Activated CD8-positive, alpha-beta T cell treated with anti-CD3 and anti-CD28 coated beads for 36 hours (primary cell): Measurements from ENCODE around the gene TBXAS1. TPM values are rescaled to one million over a fixed set of nuclear protein-coding genes. Genes with fewer than 3 reads are reported as not detected.

ENCODE experiments used
- ATAC-seq: fragments of 200-7000 bp; cut with Tn5 transposase; one replicate; pipeline ENCODE4 v1.10.0; 2021; ENCODE audit warnings: mild to moderate bottlenecking, moderate library complexity
- CTCF ChIA-PET: fragments of 350-600 bp; sonication (Branson Sonifier 250); formaldehyde crosslinking; loops from one replicate; lab custom pipeline; 2021; ENCODE audit warnings: antibody characterized with exemption; lab: Charles Lee
- POLR2A ChIA-PET: fragments of 350-600 bp; sonication (Branson Sonifier 250); formaldehyde crosslinking; loops from one replicate; lab custom pipeline; 2021; ENCODE audit warnings: antibody characterized with exemption; lab: Charles Lee
- DNase-seq: peaks from one replicate; pipeline ENCODE4 v3.0.0-alpha.2; 2020
- H3K27ac Mint-ChIP-seq: one replicate; pipeline ENCODE4 v1.8.0; 2021; ENCODE audit warnings: mild to moderate bottlenecking, mixed read lengths
- H3K27me3 Mint-ChIP-seq: one replicate; pipeline ENCODE4 v1.8.0; 2021; ENCODE audit warnings: mixed read lengths
- H3K36me3 Mint-ChIP-seq: one replicate; pipeline ENCODE4 v1.8.0; 2021; ENCODE audit warnings: low read depth, mixed read lengths
- H3K4me1 Mint-ChIP-seq: one replicate; pipeline ENCODE4 v1.8.0; 2021; ENCODE audit warnings: low read depth, mixed read lengths
- H3K4me3 Mint-ChIP-seq: one replicate; pipeline ENCODE4 v1.8.0; 2021; ENCODE audit warnings: mild to moderate bottlenecking, moderate library complexity, mixed read lengths
- H3K9me3 Mint-ChIP-seq: one replicate; pipeline ENCODE4 v1.8.0; 2021; ENCODE audit warnings: mixed read lengths
- CTCF ChIP-seq: fragments of 200-600 bp; IDR thresholded peaks from one replicate; pipeline ENCODE4 v1.8.0; 2022; ENCODE audit warnings: antibody characterized with exemption, mild to moderate bottlenecking
- intact Hi-C: fragments of 100-400 bp; cut with micrococcal nuclease; formaldehyde crosslinking; loops from one replicate; pipeline ENCODE4 v1.10.0; 2022
- total RNA-seq, 2 experiments: library from RNA; stranded (reverse); gene quantifications; one replicate each; pipeline ENCODE4 v1.2.3, GENCODE V29; 2021

The TBXAS1 gene
- total RNA-seq, 2 experiments from 2014 or later, result 1.5 to 2.1 TPM

DNA sequence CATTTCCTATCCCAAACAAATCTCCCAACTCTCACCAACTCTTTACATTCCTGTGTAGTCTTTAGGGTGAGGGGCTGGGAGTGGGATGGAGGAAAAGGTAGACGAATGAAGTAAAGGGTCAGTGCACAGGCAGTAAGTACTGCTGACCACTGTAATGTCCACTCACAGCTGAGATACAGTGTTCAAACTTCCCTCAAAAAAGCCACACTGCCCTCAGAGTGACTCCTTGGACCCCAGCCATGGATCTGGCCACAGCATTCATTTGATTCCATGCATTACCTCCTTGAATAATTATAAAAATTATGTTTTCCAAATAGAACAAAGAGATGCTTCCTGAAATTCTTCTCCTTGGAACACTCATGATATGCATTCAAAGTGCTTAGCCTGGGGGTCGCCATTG is 31.5 kb upstream of the TBXAS1 start:
- DNase-seq (no peak), ATAC-seq (no peak)
- intact Hi-C loops, result no loop called here
- POLR2A ChIA-PET, result no interaction called here
- H3K9me3 Mint-ChIP-seq, result peaks cover 3% of the 10 kb centered on the region
- H3K27ac Mint-ChIP-seq, result no peak overlapping the region
- no peaks in the 10 kb centered on the region for H3K27me3 Mint-ChIP-seq
- H3K4me1 Mint-ChIP-seq, result peaks cover 7% of the 10 kb centered on the region
- no peak overlapping the region for H3K4me3 Mint-ChIP-seq
- no peak for TF ChIP-seq CTCF
- H3K36me3 Mint-ChIP-seq, result peaks cover 3% of the 10 kb centered on the region
- CTCF ChIA-PET, result no interaction called here

DNA sequence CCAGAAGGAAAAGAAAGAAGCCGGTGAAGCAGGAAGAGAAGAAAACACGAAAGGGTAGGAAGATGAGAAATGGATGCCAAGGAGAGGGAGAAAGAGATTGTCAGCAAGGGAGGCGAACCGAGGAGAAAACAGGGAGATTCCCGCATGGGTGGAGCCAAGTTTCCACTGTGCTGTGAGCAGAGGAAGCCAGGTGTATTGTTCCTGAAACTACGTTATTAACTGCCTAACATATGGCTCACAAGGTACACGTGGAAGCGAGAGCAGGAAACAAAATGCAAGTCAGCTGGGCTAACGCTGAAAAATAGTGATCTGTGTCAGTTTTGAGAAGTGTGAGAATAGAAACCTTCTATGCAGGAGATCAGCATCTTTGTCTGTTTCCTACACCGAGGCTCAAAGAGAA is 30.8 kb upstream of the TBXAS1 start:
- H3K27me3 Mint-ChIP-seq, result no peaks in the 10 kb centered on the region
- no peak overlapping the region for H3K27ac Mint-ChIP-seq
- ChIA-PET CTCF (no interaction called here), POLR2A (no interaction called here)
- intact Hi-C loops, result no loop called here
- DNase-seq (no peak), ATAC-seq (no peak)
- no peak for TF ChIP-seq CTCF
- peaks cover 8% of the 10 kb centered on the region for H3K9me3 Mint-ChIP-seq
- peaks cover 9% of the 10 kb centered on the region for H3K36me3 Mint-ChIP-seq
- H3K4me3 Mint-ChIP-seq, result no peak overlapping the region
- H3K4me1 Mint-ChIP-seq, result peaks cover 7% of the 10 kb centered on the region

- peaks cover 7% of the 10 kb centered on the region for H3K4me1 Mint-ChIP-seq
- CTCF ChIA-PET, result interaction anchor here (0.9 to 1.0 kb wide), 2 partner anchors 9 to 18 kb away, joined by 3 read pairs; no protein-coding TSS in a partner anchor
- H3K27me3 Mint-ChIP-seq, result no peaks in the 10 kb centered on the region
- no peak for TF ChIP-seq CTCF
- intact Hi-C loops, result no loop called here
- POLR2A ChIA-PET, result no interaction called here
- H3K4me3 Mint-ChIP-seq, result no peak overlapping the region
- H3K9me3 Mint-ChIP-seq, result peaks cover 9% of the 10 kb centered on the region
- no peak overlapping the region for H3K27ac Mint-ChIP-seq
- ATAC-seq (no peak), DNase-seq (no peak)
- H3K36me3 Mint-ChIP-seq, result peaks cover 9% of the 10 kb centered on the region
These were observed 30.2 kb upstream of the TBXAS1 start for GRCh38 chr7:139798892-139799291.

DNA sequence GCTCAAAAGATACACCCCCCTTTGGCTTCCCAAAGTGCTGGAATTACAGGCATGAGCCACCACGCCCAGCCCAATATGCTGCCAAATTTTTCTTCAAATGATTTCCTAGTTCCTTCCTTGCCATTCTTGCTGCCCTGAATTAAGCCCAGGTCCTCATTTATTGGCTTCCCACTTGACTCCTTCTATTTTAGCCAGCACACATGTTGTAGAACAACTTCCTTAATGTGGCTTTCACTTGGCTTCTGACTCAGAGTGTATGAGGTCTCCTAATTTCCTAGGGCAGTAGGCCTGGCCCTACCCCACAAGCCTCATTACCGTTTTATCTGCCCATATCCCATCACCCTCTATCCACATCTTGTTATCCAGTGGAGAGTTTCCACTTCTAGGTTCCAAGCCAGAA is 29.5 kb upstream of the TBXAS1 start:
- no peak for ATAC-seq
- Mint-ChIP-seq H3K4me1 (peaks cover 7% of the 10 kb centered on the region), H3K27ac (no peak overlapping the region), H3K36me3 (peaks cover 9% of the 10 kb centered on the region), H3K27me3 (no peaks in the 10 kb centered on the region), H3K4me3 (no peak overlapping the region), H3K9me3 (peaks cover 13% of the 10 kb centered on the region)
- intact Hi-C loops, result no loop called here
- DNase-seq, result no peak
- ChIA-PET POLR2A (no interaction called here), CTCF (interaction anchor here (0.9 to 1.5 kb wide), 3 partner anchors 8 to 365 kb away, joined by 3 read pairs; no protein-coding TSS in a partner anchor)
- TF ChIP-seq CTCF, result no peak

DNA sequence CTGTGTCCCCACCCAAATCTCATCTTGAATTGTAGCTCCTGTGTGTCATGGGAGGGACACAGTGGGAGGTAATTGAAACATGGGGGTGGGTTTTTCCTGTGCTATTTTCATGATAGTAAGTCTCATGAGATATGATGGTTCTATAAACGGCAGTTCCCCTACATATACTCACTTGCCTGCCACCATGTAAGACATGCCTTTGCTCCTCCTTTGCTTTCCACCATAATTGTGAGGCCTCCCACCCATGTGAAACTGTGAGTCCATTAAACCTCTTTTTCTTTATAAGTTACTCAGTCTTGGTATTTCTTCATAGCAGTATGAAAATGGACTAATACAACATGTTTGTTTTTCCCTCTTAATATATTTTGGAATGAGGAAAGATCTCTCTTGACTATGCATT is 24.5 kb upstream of the TBXAS1 start:
- ChIA-PET CTCF (no interaction called here), POLR2A (interaction anchor here (0.5 kb wide), 1 partner anchor 191 kb away, joined by 3 read pairs; no protein-coding TSS in a partner anchor)
- Mint-ChIP-seq H3K9me3 (peaks cover 14% of the 10 kb centered on the region), H3K4me1 (peaks cover under 1% of the 10 kb centered on the region), H3K27ac (no peak overlapping the region), H3K36me3 (peaks cover 9% of the 10 kb centered on the region), H3K4me3 (no peak overlapping the region), H3K27me3 (peaks cover 4% of the 10 kb centered on the region)
- no peak for DNase-seq
- TF ChIP-seq CTCF, result no peak
- intact Hi-C loops, result no loop called here
- no peak for ATAC-seq
